SIG-M5 treated with dmso at 0.1 percent for 504 hours (cell line): Measurements from ENCODE around the gene SCARB1.
A peak's percentile ranks its signal among the peaks of the same experiment; 100 is the strongest.

Experiments used
- DNase-seq: peaks from one replicate; lab custom pipeline; 2025; ENCODE audit not compliant: unreplicated experiment; lab: John Stamatoyannopoulos, UW

SCARB1 gene

GRCh38 chr12:124865728-124866127 lies 2.1 kb upstream of the SCARB1 start:
- DNase-seq, result no peak

DNA sequence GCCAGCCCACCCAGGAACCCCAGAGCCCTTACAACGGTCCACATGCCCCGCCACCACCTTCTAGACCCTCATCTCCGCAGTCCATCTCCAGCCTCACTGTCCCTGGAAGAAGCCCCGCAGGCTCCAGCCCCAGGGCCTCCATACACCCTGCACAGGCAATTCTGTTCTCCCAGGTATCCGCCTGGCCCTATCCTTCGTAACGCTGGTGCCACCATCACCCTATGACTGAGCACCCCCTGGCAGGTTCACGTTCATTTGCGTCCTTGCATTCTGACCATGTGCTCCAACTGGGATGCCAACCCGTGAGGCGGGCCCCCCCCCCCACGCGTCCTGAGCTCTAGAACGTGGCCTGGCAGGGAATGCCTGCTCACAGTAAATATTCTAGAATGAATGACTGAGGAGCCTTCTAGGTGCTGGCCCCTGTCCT lies 675 bp upstream of the SCARB1 start:
- no peak for DNase-seq

DNA sequence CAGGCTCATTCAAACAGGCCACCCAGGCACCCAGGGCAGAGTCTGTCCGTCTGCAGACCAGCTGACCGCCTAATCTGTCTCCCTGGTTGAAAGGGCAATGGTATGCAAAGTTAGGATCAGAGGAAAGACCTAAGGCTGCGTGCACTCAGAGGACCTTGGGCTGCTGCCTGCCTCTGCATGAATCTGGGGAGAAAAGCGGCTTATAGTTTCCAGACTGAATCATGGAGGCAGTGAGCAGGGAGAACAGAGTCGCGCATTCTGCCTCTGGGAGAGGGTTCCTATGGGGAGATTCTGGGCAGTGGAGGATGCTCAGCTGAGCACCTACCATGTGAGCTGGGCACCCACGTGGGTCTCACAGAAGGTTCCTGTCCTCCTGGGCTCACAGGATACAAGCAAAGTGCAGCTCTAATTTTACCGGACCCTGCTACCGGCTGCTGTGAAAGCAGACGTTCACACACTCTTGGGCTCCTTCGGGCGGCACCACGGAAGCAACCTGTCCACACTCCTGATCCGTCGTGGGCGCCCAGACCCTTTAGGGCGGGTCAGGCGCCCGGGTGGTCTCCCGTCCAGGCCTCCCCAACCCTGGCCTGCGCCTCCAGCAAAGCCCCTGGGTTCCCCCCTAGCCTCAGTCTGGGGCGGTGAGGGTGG lies 772 bp downstream of the SCARB1 start:
- DNase-seq, result peak; percentile 32

DNA sequence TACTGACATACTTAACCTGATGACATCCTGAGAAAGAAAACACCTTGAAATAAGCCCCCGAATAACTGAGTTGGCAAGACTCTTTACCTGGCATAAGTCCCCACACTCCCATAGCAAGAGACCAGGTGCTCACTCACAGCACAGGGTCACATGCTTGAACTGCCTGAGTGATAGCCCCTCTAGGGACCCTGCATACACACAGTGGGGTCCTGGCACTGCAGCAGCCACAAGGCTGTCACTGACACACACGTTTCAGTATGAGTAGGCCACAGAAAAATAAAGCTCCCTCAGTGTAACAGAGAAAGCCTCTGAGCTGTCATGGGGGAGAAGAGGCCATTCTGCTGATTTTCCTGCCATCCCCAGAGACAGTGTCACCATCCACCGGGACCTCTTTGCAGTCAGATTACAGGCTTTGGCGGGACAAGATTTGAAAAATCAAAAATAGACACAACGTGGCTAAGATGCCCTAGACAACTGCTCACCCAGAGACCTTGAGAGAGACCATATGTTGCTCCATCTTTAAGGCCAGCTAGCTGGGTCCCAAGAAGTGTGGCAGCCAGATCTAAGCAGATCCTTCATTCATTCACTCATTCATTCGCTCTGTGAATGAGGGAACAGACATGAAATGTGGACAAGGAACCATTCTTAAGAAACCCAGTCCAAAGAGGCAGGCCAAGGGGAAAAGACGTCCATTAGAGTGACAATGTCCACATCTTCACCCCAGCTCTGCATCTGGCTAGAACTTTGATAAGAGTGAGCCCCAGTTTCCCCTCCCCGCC lies 1.6 kb downstream of the SCARB1 start:
- no peak for DNase-seq

GRCh38 chr12:124861492-124861891 lies 2.2 kb downstream of the SCARB1 start:
- no peak for DNase-seq

- DNase-seq, result no peak
Observed at GRCh38 chr12:124857921-124858461, 5.7 kb downstream of the SCARB1 start.

GRCh38 chr12:124856842-124857178 lies 6.9 kb downstream of the SCARB1 start:
- DNase-seq, result no peak

DNA sequence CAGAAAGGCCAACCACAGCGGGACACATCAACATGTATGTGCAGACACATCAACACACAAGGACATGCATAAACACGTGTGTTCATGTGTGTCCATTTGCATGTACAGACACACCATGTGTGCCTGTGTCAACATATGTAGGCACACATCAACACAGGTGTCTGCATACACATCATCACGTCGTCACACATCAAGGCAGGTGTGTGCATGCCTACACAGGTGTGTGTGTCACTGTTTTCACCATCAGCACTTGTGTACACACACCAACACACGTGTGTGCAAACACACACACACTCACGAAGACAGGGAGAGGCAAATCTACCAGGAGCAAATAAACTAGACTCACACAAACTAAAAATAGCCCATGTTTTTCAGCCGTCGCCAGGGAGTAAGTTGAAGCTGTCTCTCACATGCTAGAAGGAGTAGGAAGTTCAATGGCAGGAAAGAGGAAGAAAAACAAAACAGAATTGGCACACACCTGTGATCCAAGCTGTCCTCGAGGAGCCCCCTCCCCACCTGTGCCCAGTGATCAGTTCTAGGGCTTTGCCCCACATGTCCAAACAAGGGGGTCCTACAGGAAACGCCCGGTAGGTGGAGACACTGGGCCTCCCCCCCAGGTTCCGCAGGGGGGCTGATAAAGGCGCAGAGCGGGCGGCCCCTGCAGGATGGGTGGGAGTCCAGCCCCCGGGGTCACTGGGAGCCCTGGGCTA lies 7.4 kb downstream of the SCARB1 start:
- DNase-seq, result peak; percentile 29

- DNase-seq, result no peak
Observed at GRCh38 chr12:124855275-124855957, 8.2 kb downstream of the SCARB1 start.

DNA sequence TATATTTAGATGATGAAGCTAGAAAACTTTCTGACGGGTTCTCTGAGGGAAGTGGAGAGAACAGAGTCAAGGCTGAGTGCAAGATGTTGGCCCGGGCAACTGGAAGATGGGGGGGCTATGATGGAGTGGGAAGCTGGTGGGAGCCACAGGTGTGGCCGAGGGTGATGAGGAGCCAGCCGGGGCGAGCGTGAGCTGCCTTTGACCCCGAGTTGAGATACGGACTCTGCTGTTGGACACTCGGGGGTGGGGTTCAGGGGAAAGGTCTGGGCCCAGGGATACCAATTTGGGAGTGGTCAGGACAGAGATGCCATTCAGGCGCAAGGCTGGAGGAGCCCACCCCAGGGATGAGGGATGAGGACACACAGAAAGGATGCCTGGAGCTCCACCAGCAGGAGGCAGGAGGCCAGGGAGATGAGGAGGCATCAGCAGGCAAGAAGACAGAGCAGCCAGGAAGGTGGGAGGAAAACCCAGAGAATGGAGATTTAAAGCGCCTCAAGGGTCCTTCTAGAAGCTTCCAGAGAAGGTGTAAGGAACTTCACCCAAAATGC lies 9.0 kb downstream of the SCARB1 start:
- no peak for DNase-seq

DNA sequence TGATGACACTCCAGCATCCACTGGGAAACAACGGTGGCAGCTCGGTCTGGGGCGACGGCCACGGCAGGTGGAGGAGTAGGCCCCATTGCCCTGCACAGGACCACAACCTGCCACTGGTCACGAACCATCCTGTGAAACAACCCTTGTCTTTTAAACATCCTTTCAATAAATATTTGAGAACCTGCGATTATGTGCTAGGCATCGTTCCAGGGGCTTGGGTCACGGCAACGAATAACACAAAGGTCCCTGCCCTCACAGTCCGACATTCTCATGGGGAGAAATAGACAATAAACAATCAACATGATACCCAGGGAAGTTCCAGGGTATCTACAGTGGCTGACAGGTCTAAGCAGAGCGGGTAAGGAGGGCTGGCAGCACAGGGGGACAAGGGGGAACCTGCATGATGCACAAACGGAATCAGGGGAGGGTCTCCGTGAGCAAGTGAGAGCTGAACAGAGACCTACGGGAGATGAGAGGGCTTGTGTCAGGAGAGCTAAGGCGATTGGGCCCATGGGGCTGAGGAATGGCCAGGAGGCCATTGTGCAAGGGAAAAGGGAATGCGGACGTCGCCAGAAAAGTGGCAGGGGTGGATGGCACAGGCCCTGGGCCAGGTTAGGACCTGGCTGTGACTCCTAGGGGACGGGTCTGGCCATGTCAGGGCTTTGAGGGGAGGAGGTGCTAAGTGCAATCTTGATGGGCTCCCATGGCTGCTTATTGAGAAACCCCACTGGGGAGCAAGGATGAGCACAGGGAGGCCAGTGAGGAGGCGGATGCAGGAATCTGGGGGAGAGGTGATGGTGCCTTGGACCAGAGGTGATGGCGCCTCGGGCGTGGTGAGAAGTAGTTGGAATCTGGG lies 9.7 kb downstream of the SCARB1 start:
- DNase-seq, result no peak

DNA sequence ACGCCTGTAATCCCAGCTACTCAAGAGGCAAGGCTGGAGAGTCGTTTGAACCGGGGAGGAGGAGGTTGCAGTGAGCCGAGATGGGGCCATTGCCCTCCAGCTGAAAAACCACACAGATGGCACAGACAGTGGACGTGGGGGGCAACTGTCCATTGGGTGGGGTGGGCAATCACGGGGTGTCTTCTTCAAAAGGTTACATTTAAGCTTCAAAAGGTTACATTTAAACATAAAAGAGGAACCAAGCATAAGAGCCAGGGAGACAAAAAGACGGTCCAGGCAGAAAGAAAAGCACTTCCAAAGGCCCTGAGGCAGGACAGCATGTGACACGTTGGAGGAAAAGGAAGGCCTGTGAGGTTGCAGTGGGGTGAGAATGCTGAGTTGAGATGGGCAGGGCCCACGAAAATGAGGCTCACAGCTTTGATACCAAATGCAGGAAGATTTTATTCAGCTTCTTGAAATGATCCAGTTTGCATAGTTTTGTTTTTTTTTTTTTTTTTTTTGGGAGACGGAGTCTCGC lies 10.7 kb downstream of the SCARB1 start:
- DNase-seq, result peak; percentile 53

GRCh38 chr12:124852329-124852831 lies 11.3 kb downstream of the SCARB1 start:
- DNase-seq, result peak; percentile 77

DNA sequence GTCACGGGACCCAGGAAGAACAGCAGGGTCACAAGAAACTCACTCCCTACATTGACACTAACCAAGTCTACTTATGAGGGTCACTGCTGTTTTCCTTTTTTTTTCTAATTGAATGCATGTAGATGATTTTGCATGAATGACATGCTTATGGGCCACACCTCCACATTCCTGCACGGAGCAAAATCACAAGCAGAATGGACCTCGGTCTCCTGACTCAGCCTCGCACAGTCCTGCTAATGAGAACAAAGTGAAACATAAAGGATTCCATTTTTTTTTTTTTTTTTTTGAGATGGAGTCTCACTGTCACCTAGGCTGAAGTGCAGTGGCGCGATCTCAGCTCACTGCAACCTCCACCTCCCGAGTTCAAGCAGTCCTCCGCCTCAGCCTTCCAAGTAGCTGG lies 12.3 kb downstream of the SCARB1 start:
- no peak for DNase-seq

DNA sequence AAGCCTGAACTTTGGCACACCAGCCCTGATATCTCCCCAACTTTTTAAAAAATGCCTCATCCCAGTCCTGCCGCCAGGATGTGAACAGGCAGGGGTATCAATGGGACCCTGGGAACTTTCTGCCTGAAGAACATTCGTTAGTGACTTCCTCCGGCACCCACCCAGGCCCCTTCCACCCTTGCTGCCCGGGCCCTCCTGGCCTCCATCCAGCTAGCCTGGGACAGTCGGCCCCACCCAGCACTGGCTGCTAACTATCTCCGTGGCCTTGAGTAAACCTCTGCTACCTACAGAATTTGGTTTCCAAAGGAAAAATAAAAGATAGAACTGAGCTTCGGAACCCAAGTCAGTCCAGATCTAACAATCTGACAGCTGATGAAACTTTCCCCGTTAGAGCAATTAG lies 14.3 kb downstream of the SCARB1 start:
- no peak for DNase-seq

DNA sequence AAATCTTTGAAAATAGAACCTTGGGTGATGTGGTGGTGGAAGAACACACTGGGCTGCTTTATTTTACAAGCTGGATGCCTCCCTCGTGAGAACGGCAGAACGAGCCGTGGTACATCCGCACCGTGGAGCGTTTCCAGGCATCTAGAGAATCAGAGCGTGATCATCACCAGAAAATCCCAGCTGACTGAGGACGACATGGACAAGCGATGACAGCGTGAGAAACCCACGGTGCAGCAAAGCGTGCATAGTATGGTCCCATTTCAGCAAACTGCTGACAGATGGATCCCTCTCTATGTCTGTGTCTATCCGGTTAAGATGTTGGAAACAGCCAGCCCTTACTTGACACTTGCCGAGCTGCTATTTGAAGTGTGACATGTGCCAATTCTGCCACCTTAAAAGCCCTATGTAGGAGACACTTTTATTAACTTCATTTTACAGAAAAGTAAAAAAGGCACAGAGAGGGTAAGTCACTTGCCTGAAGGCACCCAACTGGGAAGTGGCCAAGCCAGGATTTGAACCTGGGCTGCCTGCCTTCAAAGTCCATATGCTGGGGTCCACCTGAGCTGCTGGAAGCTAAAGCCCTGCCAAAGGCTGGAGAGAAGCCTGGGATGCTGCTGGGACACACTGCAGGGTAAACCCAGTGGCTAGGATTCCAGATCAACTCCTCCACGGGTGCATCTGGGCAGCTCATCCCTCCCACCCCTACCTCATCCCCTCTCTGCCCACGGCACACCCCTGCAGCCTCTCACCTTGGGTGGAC lies 14.9 kb downstream of the SCARB1 start:
- no peak for DNase-seq

- DNase-seq, result no peak
Observed at GRCh38 chr12:124847113-124848074, 16.3 kb downstream of the SCARB1 start.
